GM18511 (cell line): ENCODE results near the gene TMEM184A.
A peak's percentile ranks its signal among the peaks of the same experiment; 100 is the strongest.

Source experiments
- ATAC-seq: cut with Tn5 transposase; IDR thresholded peaks from one replicate; pipeline ENCODE4 v1.9.1; 2021; ENCODE audit warnings: mild to moderate bottlenecking, moderate library complexity; ENCODE audit not compliant: unreplicated experiment

The TMEM184A gene

DNA sequence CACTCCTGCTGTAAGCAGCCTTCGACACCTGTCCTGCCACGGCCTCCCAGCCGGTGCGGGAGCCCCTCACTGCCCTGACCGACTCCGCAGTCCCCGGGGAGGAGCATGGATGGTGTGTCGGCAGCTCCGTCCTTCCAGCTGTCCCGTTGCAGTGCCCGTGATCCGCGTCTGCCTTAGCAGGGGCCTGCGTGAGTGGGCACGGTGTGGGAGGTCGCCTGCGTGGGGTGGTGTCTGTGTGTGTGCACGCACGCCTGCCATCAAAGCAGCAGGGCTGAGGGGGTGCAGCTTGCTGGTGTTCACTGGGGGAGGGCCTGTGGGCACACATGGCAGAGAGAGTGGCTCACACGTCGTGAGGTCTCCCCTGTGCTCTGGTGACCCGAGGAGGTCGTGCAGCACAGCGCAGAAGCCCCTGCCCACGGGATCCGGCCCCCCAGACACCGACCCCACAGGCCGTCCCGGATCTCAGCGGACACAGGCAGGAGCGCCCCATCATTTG, 15.2 kb downstream of the TMEM184A start:
- no peak for ATAC-seq

- no peak for ATAC-seq
These were observed 15.9 kb downstream of the TMEM184A start for GRCh38 chr7:1539882-1540775.

- no peak for ATAC-seq
These were observed 16.7 kb downstream of the TMEM184A start for GRCh38 chr7:1539181-1539881.

DNA sequence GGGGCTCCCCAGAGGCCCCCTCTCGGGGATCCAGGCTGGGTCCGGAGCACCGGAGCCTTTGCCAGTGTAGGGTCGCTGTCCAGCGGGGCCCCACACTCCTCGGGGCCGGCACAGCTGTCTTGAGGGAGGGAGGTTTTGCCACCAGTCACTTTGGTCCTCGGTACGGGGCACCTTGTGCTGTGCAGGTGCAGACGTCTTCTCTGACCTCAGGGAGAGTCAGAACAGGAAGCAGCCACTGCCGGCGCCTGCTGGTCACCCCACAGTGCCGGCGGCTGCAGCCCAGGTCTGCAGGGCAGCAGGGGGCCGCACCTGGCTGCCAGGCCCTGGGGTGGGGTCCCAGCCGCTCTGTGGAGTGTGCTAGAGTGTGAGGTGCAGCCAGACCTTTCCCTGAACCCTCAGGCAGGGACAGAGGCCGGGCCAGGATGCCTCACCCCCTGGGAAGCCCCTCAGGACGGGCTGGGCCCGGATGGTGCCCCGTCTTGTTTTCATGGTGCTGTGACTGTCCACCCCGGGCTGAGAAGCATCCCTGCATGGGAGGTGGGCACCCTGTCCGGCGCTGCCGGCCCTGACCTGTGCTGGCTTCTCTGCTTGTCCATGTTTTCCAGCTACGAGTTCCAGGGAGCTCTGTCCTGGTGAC, 17.3 kb downstream of the TMEM184A start:
- no peak for ATAC-seq

- ATAC-seq = no peak
These were observed 18.2 kb downstream of the TMEM184A start for GRCh38 chr7:1537535-1538412.

GRCh38 chr7:1536743-1537534, 19.1 kb downstream of the TMEM184A start:
- ATAC-seq = no peak

DNA sequence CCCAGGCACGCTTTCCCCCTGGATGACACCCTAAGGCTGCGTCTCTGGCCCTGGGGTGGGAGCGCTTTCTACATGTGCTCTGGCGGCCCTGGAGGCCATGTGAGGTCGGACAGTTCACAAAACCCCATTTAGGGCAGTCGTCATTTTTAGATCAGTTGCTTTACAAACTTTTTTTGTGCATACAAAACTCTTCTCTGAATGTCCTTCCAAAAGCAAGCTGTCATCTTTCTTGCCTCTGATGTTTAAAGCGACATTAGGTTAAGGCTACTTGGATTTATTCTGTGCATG, 19.6 kb downstream of the TMEM184A start:
- no peak for ATAC-seq

GRCh38 chr7:1535701-1536454, 20.1 kb downstream of the TMEM184A start:
- no peak for ATAC-seq

DNA sequence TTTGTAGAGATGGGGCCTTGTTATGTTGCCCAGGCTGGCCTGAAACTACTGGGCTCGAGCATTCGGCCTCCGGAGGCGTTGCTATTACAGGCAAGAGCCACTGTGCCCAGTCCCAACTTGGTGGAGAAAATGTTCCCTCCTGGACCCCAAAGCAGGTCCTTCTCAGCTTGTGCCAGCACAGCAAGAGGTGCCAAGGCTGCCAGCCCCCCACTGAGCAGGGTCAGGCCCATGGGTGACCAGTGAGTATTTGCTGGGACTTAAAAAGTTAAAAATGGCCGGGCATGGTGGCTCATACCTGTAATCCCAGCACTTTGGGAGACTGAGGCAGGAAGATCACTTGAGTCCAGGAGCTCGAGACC, 20.9 kb downstream of the TMEM184A start:
- no peak for ATAC-seq

- no peak for ATAC-seq
These were observed 21.5 kb downstream of the TMEM184A start for GRCh38 chr7:1534330-1535099.

- ATAC-seq = no peak
These were observed 22.3 kb downstream of the TMEM184A start for GRCh38 chr7:1533547-1534329.

DNA sequence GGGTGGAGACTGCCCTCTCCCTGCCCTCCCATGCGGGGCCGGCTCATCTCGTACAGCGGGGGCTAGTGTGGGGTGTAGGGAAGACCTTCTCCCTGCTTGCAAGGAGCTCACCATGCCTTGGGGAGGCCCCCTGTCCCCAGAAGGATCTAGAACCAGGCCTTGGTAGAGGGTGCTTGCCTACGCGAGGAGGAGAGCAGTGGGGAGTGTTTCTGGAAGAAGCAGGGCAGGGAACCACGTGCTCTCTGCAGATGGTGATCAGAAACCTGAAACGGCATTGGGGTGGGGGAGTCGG, 22.8 kb downstream of the TMEM184A start:
- no peak for ATAC-seq

- ATAC-seq = no peak
These were observed 23.4 kb downstream of the TMEM184A start for GRCh38 chr7:1532456-1533254.

DNA sequence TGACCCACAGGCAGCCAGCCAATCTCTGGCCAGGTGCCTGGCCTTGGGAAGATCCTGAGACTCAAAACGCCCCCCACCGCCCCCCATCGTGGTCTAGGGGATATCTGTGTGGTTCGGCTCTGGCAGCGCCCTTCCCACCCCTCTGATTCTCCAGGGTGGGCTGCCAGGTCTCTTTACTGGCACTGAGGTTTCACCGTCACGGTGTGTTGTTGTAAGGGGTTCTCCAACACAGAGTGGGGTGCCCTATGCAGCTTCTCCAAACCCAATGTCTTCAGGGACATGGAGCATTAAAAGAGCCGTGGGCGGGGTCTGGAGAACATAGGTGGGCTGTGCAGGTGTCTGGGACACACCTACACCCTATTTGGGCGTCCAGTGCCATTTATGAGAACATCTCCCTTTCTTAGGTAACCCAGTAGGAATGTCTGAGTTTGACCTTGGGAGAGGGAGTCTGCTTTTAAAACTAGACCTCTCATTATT, 24.0 kb downstream of the TMEM184A start:
- ATAC-seq = no peak

- peak; percentile 34 for ATAC-seq
These were observed 24.6 kb downstream of the TMEM184A start for GRCh38 chr7:1531263-1531978.

- ATAC-seq = peak; percentile 23
These were observed 25.1 kb downstream of the TMEM184A start for GRCh38 chr7:1530946-1531262.
